GM23338 (cell line): Measurements from ENCODE around the gene LMO7. TPM values are rescaled to one million over a fixed set of nuclear protein-coding genes. Genes with fewer than 3 reads are reported as not detected.

Source experiments
- ATAC-seq: fragments of 200-7000 bp; cut with Tn5 transposase; 3 replicates; pipeline ENCODE4 v1.9.1; 2020
- DNase-seq: peaks from one replicate; pipeline ENCODE4 v3.0.0-alpha.2; 2015; ENCODE audit warnings: low spot score
- H2AFZ ChIP-seq: fragments of 200-600 bp; sonication (generic); 2 replicates; pipeline ENCODE4 v1.8.0; 2016; ENCODE audit warnings: antibody characterized with exemption, mild to moderate bottlenecking, moderate library complexity
- H3F3A ChIP-seq: fragments of 200-600 bp; sonication (generic); replicated peaks from 2 replicates; pipeline ENCODE4 v1.8.0; 2017; ENCODE audit warnings: antibody characterized with exemption, mixed run types, low read depth
- H3K27ac ChIP-seq: fragments of 200-600 bp; sonication (generic); 2 replicates; pipeline ENCODE4 v1.6.1; 2016; ENCODE audit warnings: low read depth
- H3K27me3 ChIP-seq: fragments of 200-600 bp; sonication (generic); 2 replicates; pipeline ENCODE4 v1.8.0; 2016; ENCODE audit warnings: mild to moderate bottlenecking, mixed run types, moderate library complexity; ENCODE audit not compliant: insufficient read depth
- H3K36me3 ChIP-seq: fragments of 200-600 bp; sonication (generic); 2 replicates; pipeline ENCODE4 v1.8.0; 2016; ENCODE audit warnings: mild to moderate bottlenecking; ENCODE audit not compliant: insufficient read depth
- H3K4me1 ChIP-seq: fragments of 200-600 bp; sonication (generic); 2 replicates; pipeline ENCODE4 v1.8.0; 2016; ENCODE audit warnings: mild to moderate bottlenecking, moderate library complexity; ENCODE audit not compliant: insufficient read depth
- H3K4me2 ChIP-seq: fragments of 200-600 bp; sonication (generic); 2 replicates; pipeline ENCODE4 v1.7.1; 2017; ENCODE audit warnings: mixed run types
- H3K4me3 ChIP-seq: fragments of 200-600 bp; sonication (generic); 2 replicates; pipeline ENCODE4 v1.6.1; 2016; ENCODE audit warnings: mixed run types
- H3K79me2 ChIP-seq: fragments of 200-600 bp; sonication (generic); replicated peaks from 2 replicates; pipeline ENCODE4 v1.8.0; 2017; ENCODE audit warnings: mild to moderate bottlenecking; ENCODE audit not compliant: insufficient read depth
- H3K9me2 ChIP-seq: fragments of 200-600 bp; sonication (generic); 2 replicates; pipeline ENCODE4 v1.8.0; 2017; ENCODE audit not compliant: insufficient read depth
- H4K20me1 ChIP-seq: fragments of 200-600 bp; sonication (generic); replicated peaks from 2 replicates; pipeline ENCODE4 v1.8.0; 2017; ENCODE audit warnings: mild to moderate bottlenecking; ENCODE audit not compliant: insufficient read depth
- H3K27ac Mint-ChIP-seq: 2 replicates; pipeline ENCODE4 v1.8.0; 2020; ENCODE audit warnings: inconsistent platforms, mild to moderate bottlenecking, moderate library complexity, mixed read lengths
- H3K27me3 Mint-ChIP-seq: 3 replicates; pipeline ENCODE4 v1.8.0; 2022; ENCODE audit warnings: low read depth, mild to moderate bottlenecking, moderate library complexity, mixed read lengths, inconsistent platforms; ENCODE audit not compliant: insufficient read depth, poor library complexity
- H3K36me3 Mint-ChIP-seq: 3 replicates; pipeline ENCODE4 v1.8.0; 2021; ENCODE audit warnings: low read depth, mild to moderate bottlenecking, inconsistent platforms, moderate library complexity, mixed read lengths
- H3K4me1 Mint-ChIP-seq: 3 replicates; pipeline ENCODE4 v1.8.0; 2020; ENCODE audit warnings: mild to moderate bottlenecking, inconsistent platforms, mixed read lengths
- H3K4me3 Mint-ChIP-seq: 3 replicates; pipeline ENCODE4 v1.8.0; 2021; ENCODE audit warnings: moderate library complexity, mild to moderate bottlenecking, inconsistent platforms, mixed read lengths
- H3K9me3 Mint-ChIP-seq: 3 replicates; pipeline ENCODE4 v1.8.0; 2020; ENCODE audit warnings: moderate library complexity, mild to moderate bottlenecking, inconsistent platforms, mixed read lengths
- EZH2 ChIP-seq: fragments of 200-600 bp; sonication (generic); IDR thresholded peaks from one replicate; pipeline ENCODE4 v1.8.0; 2017; ENCODE audit warnings: antibody characterized with exemption, mild to moderate bottlenecking, low read depth; ENCODE audit not compliant: unreplicated experiment
- JUNB ChIP-seq: IDR thresholded peaks from one replicate; pipeline ENCODE4 v1.6.1; 2016; ENCODE audit warnings: antibody characterized with exemption; ENCODE audit not compliant: unreplicated experiment
- POLR2AphosphoS5 ChIP-seq: IDR thresholded peaks from 2 replicates; pipeline ENCODE4 v1.6.1; 2016; ENCODE audit warnings: antibody characterized with exemption, low read depth
- ZNF114 ChIP-seq: fragments of 250-450 bp; sonication (Bioruptor Pico); IDR thresholded peaks from 2 replicates; pipeline ENCODE4 v1.5.0; 2020; ENCODE audit warnings: mild to moderate bottlenecking, moderate library complexity
- ZNF331 ChIP-seq: fragments of 250-450 bp; sonication (Bioruptor Pico); IDR thresholded peaks from 2 replicates; pipeline ENCODE4 v1.5.0; 2020; ENCODE audit warnings: low read depth, mild to moderate bottlenecking, moderate library complexity
- polyA plus RNA-seq: library from polyadenylated mRNA; unstranded; fragments of >200 nt; fragmentation: Nextera tagmentation; extraction: Ambion mirVana; gene quantifications from 2 replicates; pipeline ENCODE4 v1.2.1, GENCODE V29; 2016
- total RNA-seq: library from RNA; depleted of rRNA; stranded (reverse); fragments of >200 nt; shearing (Covaris generic); gene quantifications from 2 replicates; pipeline ENCODE4 v1.2.3, GENCODE V29; 2014
- TF ChIP-seq, protein P1 (sequence below), 2 experiments: fragments of 200-600 bp in 1 of 2; sonication (generic) in 1 of 2; conservative IDR thresholded peaks; 2 replicates each; pipeline versions ENCODE4 v1.5.1 to v1.6.1; 2016 to 2017; ENCODE audit warnings: antibody characterized with exemption in 2 of 2, low read depth in 2 of 2, mild to moderate bottlenecking in 2 of 2, moderate library complexity in 1 of 2
- TF ChIP-seq, protein P2 (sequence below): fragments of 250-450 bp; sonication (Bioruptor Pico); IDR thresholded peaks from 2 replicates; pipeline ENCODE4 v1.5.0; 2020; ENCODE audit warnings: mild to moderate bottlenecking, moderate library complexity

The LMO7 gene
- total and polyA plus RNA-seq, 2 experiments from 2014 or later = 22.3 to 26.9 TPM

GRCh38 chr13:75788481-75788981 is 152.4 kb downstream of the LMO7 start:
- Histone ChIP-seq H3K79me2 (no peaks in the 10 kb centered on the region), H3F3A (no peaks in the 10 kb centered on the region), H3K9me2 (no peaks in the 10 kb centered on the region)

DNA sequence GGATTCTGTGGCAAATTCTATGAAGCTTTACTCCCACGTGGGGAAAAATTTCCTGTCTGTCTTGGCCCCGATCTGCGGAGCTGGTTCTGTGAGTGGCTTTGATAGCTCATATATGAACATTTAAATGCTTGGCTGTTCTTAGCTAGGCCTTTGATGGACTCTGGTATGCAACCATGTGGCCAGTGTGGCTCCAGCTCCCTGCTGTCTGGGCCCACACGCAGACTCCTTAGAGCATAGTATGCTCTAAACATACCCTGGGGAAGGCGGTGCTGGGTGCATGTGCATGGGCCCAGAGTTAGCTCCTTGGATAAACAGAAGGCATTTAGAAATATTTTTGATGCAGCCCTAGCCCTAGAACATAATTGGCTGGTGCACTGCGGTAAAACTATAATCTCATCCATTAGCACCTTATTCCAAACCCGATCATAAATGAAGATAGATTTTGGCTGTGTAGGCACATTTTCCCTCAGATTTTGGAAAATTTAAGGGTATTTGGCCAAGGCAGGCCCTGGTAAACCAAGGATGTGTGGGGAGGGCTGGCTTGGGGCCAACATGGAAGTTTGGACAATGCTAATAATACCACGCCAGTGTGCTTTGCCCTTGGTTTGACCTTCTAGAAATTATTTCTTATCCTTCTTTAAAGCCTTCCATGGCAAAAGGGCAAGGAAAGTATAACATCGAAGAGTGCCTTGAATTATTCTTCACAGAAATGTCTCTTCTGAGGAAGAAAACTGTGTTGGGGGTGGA is 153.5 kb downstream of the LMO7 start:
- Histone ChIP-seq H3K4me1 (no peaks in the 10 kb centered on the region; the same call in 1 of the 2 replicates), H4K20me1 (no peaks in the 10 kb centered on the region), H3K36me3 (no peaks in the 10 kb centered on the region), H3K4me3 (no peak overlapping the region), H3K79me2 (no peaks in the 10 kb centered on the region), H2AFZ (no peak overlapping the region), H3F3A (no peaks in the 10 kb centered on the region), H3K9me2 (no peaks in the 10 kb centered on the region), H3K27ac (no peak overlapping the region), H3K4me2 (no peak overlapping the region), H3K27me3 (no peaks in the 10 kb centered on the region)
- Mint-ChIP-seq H3K36me3 (no peaks in the 10 kb centered on the region; the same call in 2 of the 3 replicates), H3K27ac (no peak overlapping the region), H3K4me3 (no peak overlapping the region), H3K4me1 (peaks cover 10% of the 10 kb centered on the region; the same call in 1 of the 3 replicates), H3K27me3 (peaks cover 1% of the 10 kb centered on the region), H3K9me3 (no peaks in the 10 kb centered on the region)
- ATAC-seq (no peak), DNase-seq (no peak)
- TF ChIP-seq ZNF114 = no peak
- TF ChIP-seq, protein P1, sequence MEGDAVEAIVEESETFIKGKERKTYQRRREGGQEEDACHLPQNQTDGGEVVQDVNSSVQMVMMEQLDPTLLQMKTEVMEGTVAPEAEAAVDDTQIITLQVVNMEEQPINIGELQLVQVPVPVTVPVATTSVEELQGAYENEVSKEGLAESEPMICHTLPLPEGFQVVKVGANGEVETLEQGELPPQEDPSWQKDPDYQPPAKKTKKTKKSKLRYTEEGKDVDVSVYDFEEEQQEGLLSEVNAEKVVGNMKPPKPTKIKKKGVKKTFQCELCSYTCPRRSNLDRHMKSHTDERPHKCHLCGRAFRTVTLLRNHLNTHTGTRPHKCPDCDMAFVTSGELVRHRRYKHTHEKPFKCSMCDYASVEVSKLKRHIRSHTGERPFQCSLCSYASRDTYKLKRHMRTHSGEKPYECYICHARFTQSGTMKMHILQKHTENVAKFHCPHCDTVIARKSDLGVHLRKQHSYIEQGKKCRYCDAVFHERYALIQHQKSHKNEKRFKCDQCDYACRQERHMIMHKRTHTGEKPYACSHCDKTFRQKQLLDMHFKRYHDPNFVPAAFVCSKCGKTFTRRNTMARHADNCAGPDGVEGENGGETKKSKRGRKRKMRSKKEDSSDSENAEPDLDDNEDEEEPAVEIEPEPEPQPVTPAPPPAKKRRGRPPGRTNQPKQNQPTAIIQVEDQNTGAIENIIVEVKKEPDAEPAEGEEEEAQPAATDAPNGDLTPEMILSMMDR (conservative IDR thresholded peaks at IDR 0.05; ENCODE audit: low read depth in 2 of 2) = no peak
- TF ChIP-seq ZNF331 (CRISPR knock-in tag) = no peak
- no peak for TF ChIP-seq JUNB
- TF ChIP-seq, protein P2, sequence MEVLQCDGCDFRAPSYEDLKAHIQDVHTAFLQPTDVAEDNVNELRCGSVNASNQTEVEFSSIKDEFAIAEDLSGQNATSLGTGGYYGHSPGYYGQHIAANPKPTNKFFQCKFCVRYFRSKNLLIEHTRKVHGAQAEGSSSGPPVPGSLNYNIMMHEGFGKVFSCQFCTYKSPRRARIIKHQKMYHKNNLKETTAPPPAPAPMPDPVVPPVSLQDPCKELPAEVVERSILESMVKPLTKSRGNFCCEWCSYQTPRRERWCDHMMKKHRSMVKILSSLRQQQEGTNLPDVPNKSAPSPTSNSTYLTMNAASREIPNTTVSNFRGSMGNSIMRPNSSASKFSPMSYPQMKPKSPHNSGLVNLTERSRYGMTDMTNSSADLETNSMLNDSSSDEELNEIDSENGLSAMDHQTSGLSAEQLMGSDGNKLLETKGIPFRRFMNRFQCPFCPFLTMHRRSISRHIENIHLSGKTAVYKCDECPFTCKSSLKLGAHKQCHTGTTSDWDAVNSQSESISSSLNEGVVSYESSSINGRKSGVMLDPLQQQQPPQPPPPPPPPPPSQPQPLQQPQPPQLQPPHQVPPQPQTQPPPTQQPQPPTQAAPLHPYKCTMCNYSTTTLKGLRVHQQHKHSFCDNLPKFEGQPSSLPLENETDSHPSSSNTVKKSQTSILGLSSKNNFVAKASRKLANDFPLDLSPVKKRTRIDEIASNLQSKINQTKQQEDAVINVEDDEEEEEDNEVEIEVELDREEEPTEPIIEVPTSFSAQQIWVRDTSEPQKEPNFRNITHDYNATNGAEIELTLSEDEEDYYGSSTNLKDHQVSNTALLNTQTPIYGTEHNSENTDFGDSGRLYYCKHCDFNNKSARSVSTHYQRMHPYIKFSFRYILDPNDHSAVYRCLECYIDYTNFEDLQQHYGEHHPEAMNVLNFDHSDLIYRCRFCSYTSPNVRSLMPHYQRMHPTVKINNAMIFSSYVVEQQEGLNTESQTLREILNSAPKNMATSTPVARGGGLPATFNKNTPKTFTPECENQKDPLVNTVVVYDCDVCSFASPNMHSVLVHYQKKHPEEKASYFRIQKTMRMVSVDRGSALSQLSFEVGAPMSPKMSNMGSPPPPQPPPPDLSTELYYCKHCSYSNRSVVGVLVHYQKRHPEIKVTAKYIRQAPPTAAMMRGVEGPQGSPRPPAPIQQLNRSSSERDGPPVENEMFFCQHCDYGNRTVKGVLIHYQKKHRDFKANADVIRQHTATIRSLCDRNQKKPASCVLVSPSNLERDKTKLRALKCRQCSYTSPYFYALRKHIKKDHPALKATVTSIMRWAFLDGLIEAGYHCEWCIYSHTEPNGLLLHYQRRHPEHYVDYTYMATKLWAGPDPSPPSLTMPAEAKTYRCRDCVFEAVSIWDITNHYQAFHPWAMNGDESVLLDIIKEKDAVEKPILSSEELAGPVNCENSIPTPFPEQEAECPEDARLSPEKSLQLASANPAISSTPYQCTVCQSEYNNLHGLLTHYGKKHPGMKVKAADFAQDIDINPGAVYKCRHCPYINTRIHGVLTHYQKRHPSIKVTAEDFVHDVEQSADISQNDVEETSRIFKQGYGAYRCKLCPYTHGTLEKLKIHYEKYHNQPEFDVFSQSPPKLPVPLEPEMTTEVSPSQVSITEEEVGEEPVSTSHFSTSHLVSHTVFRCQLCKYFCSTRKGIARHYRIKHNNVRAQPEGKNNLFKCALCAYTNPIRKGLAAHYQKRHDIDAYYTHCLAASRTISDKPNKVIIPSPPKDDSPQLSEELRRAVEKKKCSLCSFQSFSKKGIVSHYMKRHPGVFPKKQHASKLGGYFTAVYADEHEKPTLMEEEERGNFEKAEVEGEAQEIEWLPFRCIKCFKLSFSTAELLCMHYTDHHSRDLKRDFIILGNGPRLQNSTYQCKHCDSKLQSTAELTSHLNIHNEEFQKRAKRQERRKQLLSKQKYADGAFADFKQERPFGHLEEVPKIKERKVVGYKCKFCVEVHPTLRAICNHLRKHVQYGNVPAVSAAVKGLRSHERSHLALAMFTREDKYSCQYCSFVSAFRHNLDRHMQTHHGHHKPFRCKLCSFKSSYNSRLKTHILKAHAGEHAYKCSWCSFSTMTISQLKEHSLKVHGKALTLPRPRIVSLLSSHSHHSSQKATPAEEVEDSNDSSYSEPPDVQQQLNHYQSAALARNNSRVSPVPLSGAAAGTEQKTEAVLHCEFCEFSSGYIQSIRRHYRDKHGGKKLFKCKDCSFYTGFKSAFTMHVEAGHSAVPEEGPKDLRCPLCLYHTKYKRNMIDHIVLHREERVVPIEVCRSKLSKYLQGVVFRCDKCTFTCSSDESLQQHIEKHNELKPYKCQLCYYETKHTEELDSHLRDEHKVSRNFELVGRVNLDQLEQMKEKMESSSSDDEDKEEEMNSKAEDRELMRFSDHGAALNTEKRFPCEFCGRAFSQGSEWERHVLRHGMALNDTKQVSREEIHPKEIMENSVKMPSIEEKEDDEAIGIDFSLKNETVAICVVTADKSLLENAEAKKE (CRISPR knock-in tag) = no peak
- no peak for TF ChIP-seq EZH2

More at GRCh38 chr13:75788481-75788981, 152.4 kb downstream of the LMO7 start:
- Mint-ChIP-seq H3K4me3 (no peak overlapping the region), H3K4me1 (peaks cover 10% of the 10 kb centered on the region; the same call in 1 of the 3 replicates), H3K36me3 (peaks cover 1% of the 10 kb centered on the region; the same call in 2 of the 3 replicates), H3K27ac (no peak overlapping the region), H3K27me3 (peaks cover 1% of the 10 kb centered on the region), H3K9me3 (no peaks in the 10 kb centered on the region)
- H3K27me3 ChIP-seq = no peaks in the 10 kb centered on the region
- no peak overlapping the region for H3K4me2 ChIP-seq
- no peaks in the 10 kb centered on the region for H3K36me3 ChIP-seq
- H2AFZ ChIP-seq = no peak overlapping the region
- H4K20me1 ChIP-seq = no peaks in the 10 kb centered on the region
- DNase-seq (no peak), ATAC-seq (no peak)
- TF ChIP-seq JUNB (no peak), POLR2AphosphoS5 (no peak), EZH2 (no peak)
- TF ChIP-seq, protein P1 (conservative IDR thresholded peaks at IDR 0.05; ENCODE audit: low read depth in 2 of 2) = no peak
- no peak overlapping the region for H3K4me3 ChIP-seq
- no peaks in the 10 kb centered on the region; the same call in 1 of the 2 replicates for H3K4me1 ChIP-seq
- H3K27ac ChIP-seq = no peak overlapping the region
